SK-N-SH (cell line): ENCODE data around the gene ADGRL3. TPM values are rescaled to one million over a fixed set of nuclear protein-coding genes. Genes with fewer than 3 reads are reported as not detected.
"Not testable (repeated sequence)": the region's sequence is repeated elsewhere in the genome, so short reads cannot be mapped to it uniquely, and the experiment has no call there.

Source experiments
- CTCF ChIA-PET: fragments of 300-600, 350-600 bp; formaldehyde crosslinking; extraction: SDS; loops from one replicate; lab custom pipeline; 2021; lab: Yijun Ruan, JAX
- POLR2A ChIA-PET: fragments of 350-600 bp; sonication (Branson Sonifier 250); formaldehyde crosslinking; extraction: SDS; loops from one replicate; lab custom pipeline; 2020; ENCODE audit warnings: antibody characterized with exemption, inconsistent platforms; lab: Yijun Ruan, JAX
- DNase-seq: peaks from one replicate; pipeline ENCODE4 v3.0.0; 2012
- H2AFZ ChIP-seq: fragments of 200-600 bp; sonication (generic); 2 replicates; pipeline ENCODE4 v1.8.1; 2016; ENCODE audit warnings: antibody characterized with exemption, mild to moderate bottlenecking, low read depth
- H3F3A ChIP-seq: fragments of 200-600 bp; sonication (generic); replicated peaks from 2 replicates; pipeline ENCODE3; 2016; ENCODE audit warnings: antibody characterized with exemption, mild to moderate bottlenecking; ENCODE audit not compliant: insufficient read depth
- H3K27ac ChIP-seq, 2 experiments: fragments of 200-500 bp in 1 of 2; fragments of 200-600 bp in 1 of 2; sonication (Bioruptor generic) in 1 of 2; sonication (generic), shearing (Covaris generic) in 1 of 2; 2 replicates each; pipeline versions ENCODE4 v1.5.1 to v1.6.1; 2014 to 2016; ENCODE audit warnings: low read depth in 2 of 2, inconsistent platforms in 1 of 2, low read length in 1 of 2, mild to moderate bottlenecking in 1 of 2, mixed read lengths in 1 of 2
- H3K27me3 ChIP-seq: fragments of 200-600 bp; sonication (generic), shearing (Covaris generic); 2 replicates; pipeline ENCODE4 v1.6.1; 2016; ENCODE audit warnings: mixed run types; ENCODE audit not compliant: insufficient read depth
- H3K36me3 ChIP-seq, 2 experiments: fragments of 200-500 bp in 1 of 2; fragments of 200-600 bp in 1 of 2; sonication (Bioruptor generic) in 1 of 2; sonication (generic) in 1 of 2; replicated peaks in 1 of 2; 2 replicates each; pipeline versions ENCODE3 to v1.5.1; 2014 to 2016; ENCODE audit warnings: low read length in 1 of 2, mild to moderate bottlenecking in 1 of 2; ENCODE audit not compliant: insufficient read depth in 2 of 2, control insufficient read depth in 1 of 2
- H3K4me1 ChIP-seq, 2 experiments: fragments of 200-500 bp in 1 of 2; fragments of 200-600 bp in 1 of 2; sonication (Bioruptor generic) in 1 of 2; sonication (generic), shearing (Covaris generic) in 1 of 2; 2 replicates each; pipeline versions ENCODE4 v1.5.1 to v1.6.1; 2014 to 2016; ENCODE audit warnings: low read depth in 1 of 2, low read length in 1 of 2, mixed run types in 1 of 2; ENCODE audit not compliant: insufficient read depth in 2 of 2, control insufficient read depth in 1 of 2
- H3K4me2 ChIP-seq: fragments of 200-600 bp; sonication (generic), shearing (Covaris generic); 2 replicates; pipeline ENCODE4 v1.6.1; 2017; ENCODE audit warnings: mixed run types
- H3K4me3 ChIP-seq, 2 experiments: fragments of 200-500 bp in 1 of 2; fragments of 200-600 bp in 1 of 2; sonication (Bioruptor generic) in 1 of 2; sonication (generic), shearing (Covaris generic) in 1 of 2; 2 replicates each; pipeline versions ENCODE4 v1.5.1 to v1.8.1; 2014 to 2016; ENCODE audit warnings: low read depth in 2 of 2, inconsistent platforms in 1 of 2, low read length in 1 of 2, mild to moderate bottlenecking in 1 of 2, mixed read lengths in 1 of 2, moderate library complexity in 1 of 2
- H3K79me2 ChIP-seq: fragments of 200-600 bp; sonication (generic); 2 replicates; pipeline ENCODE4 v1.8.1; 2017; ENCODE audit warnings: mild to moderate bottlenecking; ENCODE audit not compliant: insufficient read depth
- H3K9ac ChIP-seq: fragments of 200-600 bp; sonication (generic); 2 replicates; pipeline ENCODE4 v1.6.1; 2017; ENCODE audit warnings: mixed run types
- H3K9me2 ChIP-seq: fragments of 200-600 bp; sonication (generic); 2 replicates; pipeline ENCODE4 v1.6.1; 2017; ENCODE audit warnings: mixed run types
- H3K9me3 ChIP-seq: fragments of 200-600 bp; sonication (generic); 2 replicates; pipeline ENCODE4 v1.6.1; 2017; ENCODE audit warnings: mixed run types, mild to moderate bottlenecking, moderate library complexity
- H4K20me1 ChIP-seq: fragments of 200-600 bp; sonication (generic); 2 replicates; pipeline ENCODE4 v1.6.1; 2017; ENCODE audit warnings: mild to moderate bottlenecking, mixed run types; ENCODE audit not compliant: insufficient read depth
- CTCF ChIP-seq: fragments of 200-600 bp; sonication (generic); IDR thresholded peaks from 2 replicates; pipeline ENCODE4 v1.6.1; 2017; ENCODE audit warnings: antibody characterized with exemption, mild to moderate bottlenecking, moderate library complexity
- GATA2 ChIP-seq: sonication (generic); formaldehyde crosslinking; IDR thresholded peaks from 2 replicates; pipeline ENCODE4 v1.5.0; 2020; ENCODE audit warnings: mild to moderate bottlenecking, missing genetic modification reagents
- JUND ChIP-seq: IDR thresholded peaks from 2 replicates; pipeline ENCODE4 v1.4.0; 2012
- MXI1 ChIP-seq: IDR thresholded peaks from 2 replicates; pipeline ENCODE4 v1.6.1; 2012; ENCODE audit warnings: mild to moderate bottlenecking, low read depth, low read length, improper control_type of control experiment
- NFIC ChIP-seq: IDR thresholded peaks from 2 replicates; pipeline ENCODE4 v1.4.0; 2012; ENCODE audit warnings: borderline replicate concordance
- PBX3 ChIP-seq: IDR thresholded peaks from 2 replicates; pipeline ENCODE4; 2012
- RAD21 ChIP-seq: IDR thresholded peaks from 2 replicates; pipeline ENCODE4 v1.6.1; 2012; ENCODE audit warnings: mild to moderate bottlenecking, low read length
- RCOR1 ChIP-seq: fragments of 150-350 bp; IDR thresholded peaks from 2 replicates; pipeline ENCODE4 v1.6.1; 2017; ENCODE audit warnings: antibody characterized with exemption, low read length
- RFX5 ChIP-seq: IDR thresholded peaks from 2 replicates; pipeline ENCODE4 v1.6.1; 2012; ENCODE audit warnings: mild to moderate bottlenecking, improper control_type of control experiment, low read length
- SIN3A ChIP-seq: IDR thresholded peaks from 2 replicates; pipeline ENCODE4 v1.6.1; 2012; ENCODE audit warnings: low read depth, mild to moderate bottlenecking, low read length, moderate library complexity, borderline replicate concordance
- SMC3 ChIP-seq: IDR thresholded peaks from 2 replicates; pipeline ENCODE4 v1.6.1; 2012; ENCODE audit warnings: low read depth, low read length, improper control_type of control experiment
- TEAD4 ChIP-seq: IDR thresholded peaks from 2 replicates; pipeline ENCODE4 v1.4.0; 2012; ENCODE audit warnings: mild to moderate bottlenecking, borderline replicate concordance; ENCODE audit not compliant: insufficient read depth
- WGBS: methylation state at CpG from one replicate; pipeline ENCODE4 v1.1.6; 2017; ENCODE audit warnings: low lambda C conversion rate; 5-methylcytosine and 5-hydroxymethylcytosine counted together
- polyA plus RNA-seq, 3 experiments: library from polyadenylated mRNA; depleted of rRNA; stranded (reverse); fragments of >200 nt; gene quantifications; 2 replicates each; pipeline ENCODE4 v1.2.3, GENCODE V29; 2012

ADGRL3 gene
- polyA plus RNA-seq, 1 of the 3 experiments (the other 2 are of a cell fraction) = 0.03 TPM

DNA sequence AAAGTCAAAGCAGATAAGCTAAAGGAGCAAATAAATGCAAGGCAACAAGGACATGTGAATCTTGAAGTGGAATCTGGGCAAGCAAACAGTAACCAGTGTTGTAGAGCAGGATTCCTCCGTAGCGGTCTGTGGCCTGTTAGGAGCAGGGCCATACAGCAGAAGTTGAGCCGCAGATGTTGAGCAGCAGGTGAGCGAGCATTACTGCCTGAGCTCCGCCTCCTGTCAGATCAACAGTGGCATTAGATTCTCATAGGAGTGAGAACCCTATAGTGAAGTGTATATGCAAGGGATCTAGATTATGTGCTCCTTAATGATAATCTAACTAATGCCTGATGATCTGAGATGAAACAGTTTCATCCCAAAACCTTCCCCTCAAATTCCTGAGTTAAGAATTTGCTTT is 550.7 kb downstream of the ADGRL3 start (continued):
- TF ChIP-seq CTCF = no peak
- no peak for TF ChIP-seq SIN3A
- TF ChIP-seq, all 33 proteins: peak for 0

GRCh38 chr4:61752617-61753016 is 552.5 kb downstream of the ADGRL3 start:
- no peak overlapping the region for H3K4me3 ChIP-seq
- CTCF ChIA-PET = no interaction called here
- POLR2A ChIA-PET = no interaction called here
- H3K9me3 ChIP-seq = no peaks in the 10 kb centered on the region
- H3K9me2 ChIP-seq = no peaks in the 10 kb centered on the region
- no peaks in the 10 kb centered on the region for H3K79me2 ChIP-seq
- H4K20me1 ChIP-seq = no peaks in the 10 kb centered on the region
- no peaks in the 10 kb centered on the region for H3K4me1 ChIP-seq
- no peak overlapping the region for H3K4me2 ChIP-seq
- H3K36me3 ChIP-seq = no peaks in the 10 kb centered on the region
- H3K27ac ChIP-seq = no peak overlapping the region
- DNase-seq = no peak
- TF ChIP-seq GATA2 (CRISPR knock-in tag) (no peak), MXI1 (no peak), JUND (no peak), SIN3A (no peak), NFIC (no peak), CTCF (no peak), SMC3 (no peak), TEAD4 (no peak)
- H3K9ac ChIP-seq = no peak overlapping the region
- WGBS = 9% methylated on average over 2 of the region's 2 CpGs
- H2AFZ ChIP-seq = no peak overlapping the region
- H3F3A ChIP-seq = no peaks in the 10 kb centered on the region
- H3K27me3 ChIP-seq = no peaks in the 10 kb centered on the region

GRCh38 chr4:61753739-61754138 is 553.6 kb downstream of the ADGRL3 start:
- no peak for DNase-seq
- WGBS = 31% methylated on average over 3 of the region's 3 CpGs
- Histone ChIP-seq H4K20me1 (no peaks in the 10 kb centered on the region), H3K4me2 (no peak overlapping the region), H3K36me3 (no peaks in the 10 kb centered on the region), H3K4me3 (no peak overlapping the region), H3K9me2 (no peaks in the 10 kb centered on the region), H3K4me1 (no peaks in the 10 kb centered on the region), H3K79me2 (no peaks in the 10 kb centered on the region), H3K9me3 (no peaks in the 10 kb centered on the region), H3F3A (no peaks in the 10 kb centered on the region), H2AFZ (no peak overlapping the region), H3K27ac (no peak overlapping the region), H3K9ac (no peak overlapping the region), H3K27me3 (no peaks in the 10 kb centered on the region)
- TF ChIP-seq GATA2 (CRISPR knock-in tag) (no peak), RCOR1 (no peak), SMC3 (no peak), PBX3 (no peak), CTCF (no peak), RFX5 (no peak), TEAD4 (no peak), RAD21 (no peak)
- ChIA-PET POLR2A (no interaction called here), CTCF (no interaction called here)

DNA sequence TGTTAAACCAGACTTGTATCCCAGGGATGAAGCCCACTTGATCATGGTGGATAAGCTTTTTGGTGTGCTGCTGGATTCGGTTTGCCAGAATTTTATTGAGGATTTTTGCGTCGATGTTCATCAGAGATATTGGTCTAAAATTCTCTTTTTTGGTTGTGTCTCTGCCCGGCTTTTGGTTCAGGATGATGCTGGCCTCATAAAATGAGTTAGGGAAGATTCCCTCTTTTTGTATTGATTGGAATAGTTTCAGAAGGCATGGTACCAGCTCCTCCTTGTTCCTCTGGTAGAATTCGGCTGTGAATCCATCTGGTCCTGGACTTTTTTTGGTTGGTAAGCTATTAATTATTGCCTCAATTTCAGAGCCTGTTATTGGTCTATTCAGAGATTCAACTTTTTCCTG is 556.8 kb downstream of the ADGRL3 start:
- H3K9me2 ChIP-seq, H3K9ac ChIP-seq, H2AFZ ChIP-seq, H3K27ac ChIP-seq, H3K36me3 ChIP-seq, H3K79me2 ChIP-seq, CTCF ChIA-PET, H3K4me1 ChIP-seq, H4K20me1 ChIP-seq, H3K4me2 ChIP-seq, DNase-seq, H3F3A ChIP-seq, POLR2A ChIA-PET, H3K9me3 ChIP-seq, H3K4me3 ChIP-seq, H3K27me3 ChIP-seq: not testable (repeated sequence)
- 50% methylated on average over 5 of the region's 5 CpGs for WGBS
